H1 (cell line): ENCODE data around the gene FAM13C. TPM values are rescaled to one million over a fixed set of nuclear protein-coding genes. Genes with fewer than 3 reads are reported as not detected.

Source experiments
- EGR1 ChIP-seq: IDR thresholded peaks from 2 replicates; pipeline ENCODE4 v1.6.1; 2011; ENCODE audit warnings: low read depth, low read length, borderline replicate concordance
- KDM1A ChIP-seq: fragments of 200-600, 300-600 bp; sonication (generic); IDR thresholded peaks from 2 replicates; pipeline ENCODE4 v1.7.1; 2016; ENCODE audit warnings: mild to moderate bottlenecking, low read length, borderline replicate concordance
- RNF2 ChIP-seq: fragments of 200-900, 300-1000 bp; sonication (generic); IDR thresholded peaks from 2 replicates; pipeline ENCODE4 v1.7.1; 2016; ENCODE audit warnings: borderline replicate concordance, low read depth, mild to moderate bottlenecking, antibody characterized with exemption, low read length; ENCODE audit not compliant: poor library complexity, severe bottlenecking; ENCODE audit errors: missing control alignments
- SAP30 ChIP-seq: fragments of 300-600 bp; sonication (generic); IDR thresholded peaks from 2 replicates; pipeline ENCODE4 v1.7.1; 2012; ENCODE audit warnings: low read length, moderate library complexity, mild to moderate bottlenecking, inconsistent platforms; ENCODE audit not compliant: insufficient read depth, insufficient replicate concordance
- SIRT6 ChIP-seq: IDR thresholded peaks from one replicate; pipeline ENCODE4 v1.7.1; 2012; ENCODE audit warnings: low read length, inconsistent platforms
- TAF1 ChIP-seq: IDR thresholded peaks from 2 replicates; pipeline ENCODE4 v1.6.1; 2011; ENCODE audit warnings: mild to moderate bottlenecking, low read depth, low read length
- polyA plus RNA-seq, 7 experiments: library from polyadenylated mRNA; depleted of rRNA in 3 of 7; stranded (reverse) in 5 of 7; unstranded in 2 of 7; fragments of >200 nt in 5 of 7; fragments of 200-250 nt in 2 of 7; gene quantifications; 1 replicate in 5 of 7; 2 replicates in 1 of 7; 4 replicates in 1 of 7; pipeline versions ENCODE4 v1.2.1 to v1.2.3, GENCODE V29; 2011 to 2013; ENCODE audit warnings: missing spikeins in 2 of 7, mixed read lengths in 2 of 7
- total RNA-seq: library from RNA; stranded (reverse); fragmentation: NEBNext Ultra II Directional; extraction: Animal tissue kit (Norgen Biotek cat#: 25700); gene quantifications from 2 replicates; pipeline ENCODE4 v1.2.1, GENCODE V29; 2021

FAM13C gene
- total and polyA plus RNA-seq, 2 of the 8 experiments (the other 6 are each of a cell fraction or from before 2014, with no cell fraction given), result 0.56 to 0.62 TPM

DNA sequence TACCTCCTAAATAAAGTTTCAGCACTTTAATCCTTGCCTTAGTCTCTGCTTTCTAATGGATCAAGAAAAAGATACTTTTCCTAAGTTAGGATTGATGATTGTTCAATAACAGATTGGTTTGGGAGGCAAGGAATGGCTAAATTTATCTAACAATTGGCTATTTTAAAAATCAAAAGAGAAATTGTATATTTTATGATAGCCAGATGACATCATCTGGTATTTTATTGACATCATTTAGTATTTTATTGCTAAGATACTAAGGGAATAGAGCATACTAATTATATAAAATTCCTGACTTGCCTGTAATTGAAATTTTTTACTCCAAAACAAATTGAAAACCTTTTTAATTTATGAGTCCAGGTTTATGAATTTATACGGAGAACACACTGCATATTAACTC is 19.3 kb upstream of the FAM13C start (continued):
- TF ChIP-seq RNF2, result no peak
- no peak for TF ChIP-seq KDM1A
- TF ChIP-seq SIRT6, result no peak
- no peak for TF ChIP-seq SAP30
- TF ChIP-seq EGR1, result no peak
- TF ChIP-seq TAF1, result no peak
